ENCODE measurements around the gene GAL3ST2. TPM values are rescaled to one million over a fixed set of nuclear protein-coding genes. Genes with fewer than 3 reads are reported as not detected.
A peak's percentile ranks its signal among the peaks of the same experiment; 100 is the strongest.
"Not testable (repeated sequence)": the region's sequence is repeated elsewhere in the genome, so short reads cannot be mapped to it uniquely, and the experiment has no call there.

GAL3ST2 gene
- total and polyA plus RNA-seq, 7 donors: 0.14 to 0.16 TPM; not detected in 5

DNA sequence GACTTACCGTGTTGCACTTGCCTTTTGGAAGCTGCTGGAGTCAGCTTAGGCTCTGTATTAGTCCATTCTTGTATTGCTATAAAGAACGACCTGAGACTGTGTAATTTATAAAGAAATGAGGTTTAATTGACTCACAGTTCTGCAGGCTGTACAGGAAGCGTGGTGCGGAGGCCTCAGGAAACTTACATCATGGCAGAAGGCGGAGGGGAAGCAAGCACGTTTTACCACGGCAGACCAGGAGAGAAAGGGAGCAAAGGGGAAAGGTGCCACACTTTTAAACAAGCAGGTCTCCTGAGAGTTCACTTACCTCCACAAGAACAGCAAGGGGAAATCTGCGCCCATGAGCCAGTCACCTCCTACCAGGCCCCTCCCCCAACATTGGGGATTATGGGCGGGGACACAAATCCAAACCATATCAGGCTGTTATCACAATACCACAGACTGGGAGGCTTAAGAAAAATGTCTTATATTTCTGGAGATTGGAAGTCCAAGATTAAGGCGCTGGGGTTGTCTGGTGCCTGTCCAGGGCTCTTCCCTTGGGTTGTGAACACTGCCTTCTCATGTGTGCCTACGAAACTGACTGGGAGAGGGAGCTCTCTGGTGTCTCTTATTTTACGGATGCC, 45.8 kb upstream of the GAL3ST2 start:
- H3K36me3 ChIP-seq (ENCODE audit: insufficient read depth in 1 of 2, low read depth in 1 of 2): peaks cover 0 to 9% of the 10 kb centered on the region in 2 donors
- H3K9me3 ChIP-seq: no peaks in the 10 kb centered on the region
- H3K4me1 ChIP-seq: peaks cover 20% of the 10 kb centered on the region
- no peak overlapping the region for H3K27ac ChIP-seq
- H3K27me3 ChIP-seq (ENCODE audit: insufficient read depth in 3 of 3, low read length in 2 of 3): no peaks in the 10 kb centered on the region
- intact Hi-C loops (cut with DNase I): loop anchor here (5.0 to 10.0 kb wide), 3 partner anchors 43 to 876 kb away; partner anchors contain the start of gene DTYMK (in 1 of the 2)
- WGBS, 3 donors: 82 to 89% (median 89%) methylated on average over 12 of the region's 12 CpGs
- no peak overlapping the region for H3K4me3 ChIP-seq
- DNase-seq (no peak), ATAC-seq (no peak)
- TF ChIP-seq, protein P1, sequence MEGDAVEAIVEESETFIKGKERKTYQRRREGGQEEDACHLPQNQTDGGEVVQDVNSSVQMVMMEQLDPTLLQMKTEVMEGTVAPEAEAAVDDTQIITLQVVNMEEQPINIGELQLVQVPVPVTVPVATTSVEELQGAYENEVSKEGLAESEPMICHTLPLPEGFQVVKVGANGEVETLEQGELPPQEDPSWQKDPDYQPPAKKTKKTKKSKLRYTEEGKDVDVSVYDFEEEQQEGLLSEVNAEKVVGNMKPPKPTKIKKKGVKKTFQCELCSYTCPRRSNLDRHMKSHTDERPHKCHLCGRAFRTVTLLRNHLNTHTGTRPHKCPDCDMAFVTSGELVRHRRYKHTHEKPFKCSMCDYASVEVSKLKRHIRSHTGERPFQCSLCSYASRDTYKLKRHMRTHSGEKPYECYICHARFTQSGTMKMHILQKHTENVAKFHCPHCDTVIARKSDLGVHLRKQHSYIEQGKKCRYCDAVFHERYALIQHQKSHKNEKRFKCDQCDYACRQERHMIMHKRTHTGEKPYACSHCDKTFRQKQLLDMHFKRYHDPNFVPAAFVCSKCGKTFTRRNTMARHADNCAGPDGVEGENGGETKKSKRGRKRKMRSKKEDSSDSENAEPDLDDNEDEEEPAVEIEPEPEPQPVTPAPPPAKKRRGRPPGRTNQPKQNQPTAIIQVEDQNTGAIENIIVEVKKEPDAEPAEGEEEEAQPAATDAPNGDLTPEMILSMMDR (IDR thresholded peaks at IDR 0.05): no peak

DNA sequence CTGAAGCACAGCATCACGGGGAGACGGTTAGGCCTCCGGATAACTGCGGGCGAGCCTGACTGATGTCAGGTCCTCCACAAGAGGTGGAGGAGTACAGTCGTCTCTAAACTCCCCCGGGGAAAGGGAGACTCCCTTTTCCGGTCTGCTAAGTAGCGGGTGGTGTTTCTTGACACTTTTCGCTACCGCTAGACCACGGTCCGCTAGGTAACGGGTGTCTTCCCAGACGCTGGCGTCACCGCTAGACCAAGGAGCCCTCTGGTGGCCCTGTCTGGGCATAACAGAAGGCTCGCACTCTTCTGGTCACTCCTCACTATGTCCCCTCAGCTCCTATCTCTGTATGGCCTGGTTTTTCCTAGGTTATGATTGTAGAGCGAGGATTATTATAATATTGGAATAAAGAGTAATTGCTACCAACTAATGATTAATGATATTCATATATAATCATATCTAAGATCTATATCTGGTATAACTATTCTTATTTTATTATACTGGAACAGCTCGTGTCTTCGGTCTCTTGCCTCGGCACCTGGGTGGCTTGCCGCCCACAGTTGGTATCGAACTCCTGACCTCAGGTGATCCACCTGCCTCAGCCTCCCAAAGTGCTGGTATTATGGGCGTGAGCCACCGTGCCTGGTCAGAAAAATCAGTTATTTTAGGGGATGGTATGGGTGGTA, 44.0 kb upstream of the GAL3ST2 start:
- H3K9me3 ChIP-seq; H3K27me3 ChIP-seq (ENCODE audit: insufficient read depth in 3 of 3, low read length in 2 of 3); H3K27ac ChIP-seq; H3K4me3 ChIP-seq; ATAC-seq; H3K36me3 ChIP-seq (ENCODE audit: insufficient read depth in 1 of 2, low read depth in 1 of 2): not testable (repeated sequence)
- WGBS, 3 donors: 36 to 41% (median 37%) methylated on average over 19 to 25 of the region's 26 CpGs
- TF ChIP-seq, protein P1 (IDR thresholded peaks at IDR 0.05): peak; percentile 33
- peaks cover 20% of the 10 kb centered on the region for H3K4me1 ChIP-seq
- peak; percentile 79 to 87 for DNase-seq
- intact Hi-C loops (cut with DNase I): loop anchor here (5.0 to 10.0 kb wide), 3 partner anchors 45 to 878 kb away; partner anchors contain the start of gene DTYMK (in 1 of the 2)

DNA sequence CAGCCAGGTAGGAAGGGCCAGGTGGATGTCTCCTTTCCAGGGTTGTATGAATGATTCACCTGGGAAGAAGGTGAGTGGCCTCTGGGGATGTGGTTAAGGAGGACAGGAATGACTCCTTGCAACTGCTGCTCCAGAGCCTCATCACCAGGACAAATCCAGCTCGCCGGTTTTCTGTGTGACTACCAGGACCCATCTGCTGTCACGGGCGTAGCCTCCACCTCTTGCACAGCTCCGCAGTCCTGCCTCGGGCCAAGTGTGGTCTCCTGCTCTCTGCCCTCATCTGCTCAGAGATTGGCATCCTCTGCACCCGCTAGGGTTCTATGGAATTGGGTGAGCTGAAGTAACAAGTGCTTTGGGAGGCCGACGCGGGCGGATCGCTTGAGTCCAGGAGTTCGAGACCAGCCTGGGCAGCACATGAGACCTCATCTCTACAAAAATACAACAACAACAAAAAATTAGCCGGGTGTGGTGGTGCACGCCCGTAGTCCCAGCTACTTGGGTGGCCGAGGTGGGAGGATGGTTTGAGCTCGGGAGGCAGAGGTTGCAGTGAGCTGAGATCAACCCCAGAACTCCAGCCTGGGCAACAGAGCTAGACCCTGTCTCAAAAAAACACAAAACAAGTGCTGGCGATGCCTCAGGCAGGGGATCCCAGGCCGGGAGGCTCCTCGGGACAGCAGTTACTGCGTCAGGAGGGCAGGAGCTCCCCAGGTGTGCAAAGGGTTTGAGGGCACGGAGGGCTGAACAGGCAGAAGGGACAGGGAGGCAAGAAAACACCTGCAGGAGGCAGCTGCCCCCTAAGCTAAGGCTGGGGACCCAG, 43.0 kb upstream of the GAL3ST2 start:
- intact Hi-C loops (cut with DNase I): loop anchor here (5.0 to 10.0 kb wide), 3 partner anchors 46 to 879 kb away; partner anchors contain the start of gene DTYMK (in 1 of the 2)
- H3K27ac ChIP-seq: peak overlapping the region; percentile 89
- 79 to 84% (median 80%) methylated on average over 23 of the region's 23 CpGs for WGBS, 3 donors
- ATAC-seq (no peak), DNase-seq (no peak)
- H3K4me1 ChIP-seq: peaks cover 12% of the 10 kb centered on the region
- peaks cover 0 to 4% of the 10 kb centered on the region in 2 donors for H3K36me3 ChIP-seq (ENCODE audit: insufficient read depth in 1 of 2, low read depth in 1 of 2)
- peak overlapping the region; percentile 92 for H3K4me3 ChIP-seq
- H3K27me3 ChIP-seq (ENCODE audit: insufficient read depth in 3 of 3, low read length in 2 of 3): no peaks in the 10 kb centered on the region
- TF ChIP-seq, protein P1 (IDR thresholded peaks at IDR 0.05): no peak
- H3K9me3 ChIP-seq: no peaks in the 10 kb centered on the region

DNA sequence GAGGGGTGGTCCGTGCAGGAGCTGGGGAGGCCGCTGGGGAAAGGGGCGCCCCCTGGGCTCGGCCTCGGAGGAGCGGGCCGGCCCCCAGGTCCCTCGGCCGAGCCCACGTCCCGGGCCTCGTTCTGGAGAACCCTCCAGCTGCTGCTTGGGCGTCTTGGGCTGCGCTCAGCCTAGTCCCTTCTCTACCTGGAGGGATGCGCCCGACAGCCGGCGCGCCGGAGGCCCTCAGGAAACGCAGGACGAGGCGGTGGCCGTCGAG, 42.5 kb upstream of the GAL3ST2 start:
- Histone ChIP-seq H3K9me3 (no peaks in the 10 kb centered on the region), H3K36me3 (ENCODE audit: insufficient read depth in 1 of 2, low read depth in 1 of 2) (peaks cover 0 to 7% of the 10 kb centered on the region in 2 donors), H3K4me3 (peak overlapping the region; percentile 92), H3K27me3 (ENCODE audit: insufficient read depth in 3 of 3, low read length in 2 of 3) (no peaks in the 10 kb centered on the region), H3K4me1 (peaks cover 6% of the 10 kb centered on the region), H3K27ac (peak overlapping the region; percentile 89)
- intact Hi-C loops (cut with DNase I): loop anchor here (5.0 to 10.0 kb wide), 3 partner anchors 47 to 879 kb away; partner anchors contain the start of gene DTYMK (in 1 of the 2)
- TF ChIP-seq, protein P1 (IDR thresholded peaks at IDR 0.05): no peak
- DNase-seq (no peak), ATAC-seq (no peak)
- 1 to 3% (median 2%) methylated on average over 13 to 25 of the region's 25 CpGs for WGBS, 3 donors

Measured in psoas muscle (tissue), 8 donors.